GM19025 (cell line): ENCODE data around the gene TBL1Y.
"Not testable (repeated sequence)": the region's sequence is repeated elsewhere in the genome, so short reads cannot be mapped to it uniquely, and the experiment has no call there.

Experiments
- ATAC-seq: cut with Tn5 transposase; IDR thresholded peaks from one replicate; pipeline ENCODE4 v1.9.1; 2021; ENCODE audit warnings: mild to moderate bottlenecking, low read depth, moderate library complexity; ENCODE audit not compliant: unreplicated experiment

TBL1Y gene

DNA sequence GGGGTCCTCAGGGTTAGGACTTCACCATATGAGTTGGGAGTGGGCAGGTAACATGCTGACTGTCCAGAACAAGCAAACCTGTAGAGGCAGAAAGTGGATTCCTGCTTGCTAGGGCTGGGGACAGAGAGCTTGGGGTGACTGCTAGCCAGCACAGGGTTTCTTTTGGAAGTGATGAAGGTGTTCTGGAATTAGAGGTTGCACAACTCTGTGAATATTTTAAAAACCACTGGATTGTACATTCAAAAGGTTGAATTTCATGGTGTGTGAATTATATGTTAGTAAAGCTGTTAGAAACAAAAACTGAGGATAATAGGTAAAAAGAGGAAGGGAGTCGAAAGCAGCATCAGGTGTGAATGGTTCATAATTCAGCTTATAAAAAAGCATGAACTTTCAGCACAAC is 57.7 kb downstream of the TBL1Y start:
- no peak for ATAC-seq

DNA sequence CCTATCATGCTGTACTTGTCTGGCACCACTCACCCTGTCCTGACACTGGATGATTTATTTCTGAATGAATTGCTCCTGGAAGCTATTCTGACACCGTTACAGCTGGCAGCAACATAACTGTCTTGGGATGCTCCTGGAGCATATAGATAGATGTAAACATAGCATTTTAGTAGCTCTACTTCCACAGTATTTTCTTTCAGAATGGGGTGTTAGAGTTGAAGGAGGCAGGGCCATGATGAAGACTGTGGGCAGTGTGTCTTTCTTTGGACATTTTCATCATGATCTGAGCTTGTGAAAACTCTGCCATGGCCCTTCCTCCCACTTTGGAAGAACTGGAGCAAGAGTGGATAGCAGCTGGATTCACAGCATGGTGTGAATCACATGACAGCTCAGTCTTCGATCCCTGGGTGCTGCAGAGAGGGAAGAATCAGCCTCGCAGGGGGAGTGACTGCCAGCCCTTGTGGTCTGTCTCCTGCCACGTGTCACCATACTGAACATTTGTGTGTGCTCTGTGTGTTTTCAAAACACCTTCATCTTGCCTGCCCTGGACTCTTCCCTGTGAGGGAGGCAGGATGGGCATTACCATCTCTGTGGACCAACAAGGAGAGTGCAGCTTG is 61.9 kb downstream of the TBL1Y start:
- no peak for ATAC-seq

DNA sequence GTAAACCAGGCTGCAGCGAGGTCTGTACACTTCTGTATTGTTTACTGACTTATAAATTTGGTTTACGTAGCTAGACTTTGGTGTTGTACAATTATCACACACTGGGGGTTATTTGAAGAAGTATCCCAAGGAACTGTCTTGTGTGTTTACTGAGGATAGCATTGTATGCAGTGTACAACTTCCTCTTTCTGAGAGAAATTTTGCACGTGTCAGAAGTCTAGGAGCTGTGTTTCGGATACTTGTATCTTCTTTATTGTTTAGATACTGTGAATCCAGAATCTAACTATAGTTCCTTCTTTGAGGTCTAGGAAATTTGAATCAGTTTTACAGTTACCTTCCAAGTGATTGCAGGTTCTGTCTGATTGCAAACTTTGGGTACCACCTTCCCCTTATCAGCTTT is 64.5 kb downstream of the TBL1Y start:
- ATAC-seq: no peak

DNA sequence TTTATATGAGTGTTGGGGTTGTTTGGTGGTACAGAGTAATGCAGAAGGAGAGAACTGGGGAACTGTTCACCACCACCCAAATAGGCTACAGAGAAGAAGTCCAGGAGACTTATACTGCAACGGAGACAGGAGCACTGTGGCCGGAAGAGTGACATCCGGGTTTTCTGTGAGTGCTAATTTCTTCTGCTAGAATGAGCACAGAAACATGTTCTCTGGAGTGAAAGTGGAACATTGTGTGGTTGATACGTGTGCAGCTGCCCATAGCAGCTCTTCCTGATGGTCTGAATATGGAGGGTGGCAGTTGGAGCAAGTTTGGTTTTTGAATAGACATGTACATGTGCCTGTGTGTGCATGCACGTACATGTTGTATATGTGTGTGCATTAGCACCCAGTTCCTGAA is 67.3 kb downstream of the TBL1Y start:
- ATAC-seq: no peak

DNA sequence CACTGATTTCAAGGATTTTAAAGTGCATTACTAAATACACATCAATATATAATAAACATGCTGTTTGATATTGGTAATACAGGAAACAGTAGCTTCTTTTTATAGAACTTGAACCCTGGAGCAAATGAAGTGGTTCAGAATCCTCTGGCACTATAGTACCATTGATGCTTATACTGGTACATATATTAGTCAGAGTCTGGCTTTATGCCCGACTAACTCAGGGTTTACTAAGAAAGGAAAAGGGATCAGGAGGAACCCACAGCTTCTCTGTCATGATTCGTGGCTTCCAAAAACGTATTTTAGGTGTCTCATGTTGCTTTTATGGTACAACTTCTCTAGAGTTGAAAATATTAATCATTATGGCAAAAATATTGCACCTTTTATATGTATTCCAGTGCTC is 72.7 kb downstream of the TBL1Y start:
- no peak for ATAC-seq

DNA sequence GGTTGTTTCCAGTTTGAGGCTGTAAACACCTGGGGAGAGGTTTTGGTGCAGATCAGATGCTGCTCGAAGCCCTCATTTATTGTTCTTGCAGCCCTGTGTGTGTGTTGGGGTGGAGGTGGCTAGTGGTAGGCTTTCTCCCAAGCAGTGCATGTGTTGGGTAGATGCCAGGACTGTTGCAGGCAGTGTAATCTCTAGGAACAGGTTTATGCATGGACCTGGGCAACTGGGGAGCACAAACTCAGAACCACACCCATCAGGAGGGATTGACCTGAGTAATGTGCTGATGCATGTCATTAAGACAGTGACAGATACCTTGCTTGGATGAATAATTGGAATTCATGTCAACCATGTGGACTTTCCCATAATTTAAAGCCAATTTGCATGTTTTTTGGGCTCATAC is 77.3 kb downstream of the TBL1Y start:
- ATAC-seq: no peak

DNA sequence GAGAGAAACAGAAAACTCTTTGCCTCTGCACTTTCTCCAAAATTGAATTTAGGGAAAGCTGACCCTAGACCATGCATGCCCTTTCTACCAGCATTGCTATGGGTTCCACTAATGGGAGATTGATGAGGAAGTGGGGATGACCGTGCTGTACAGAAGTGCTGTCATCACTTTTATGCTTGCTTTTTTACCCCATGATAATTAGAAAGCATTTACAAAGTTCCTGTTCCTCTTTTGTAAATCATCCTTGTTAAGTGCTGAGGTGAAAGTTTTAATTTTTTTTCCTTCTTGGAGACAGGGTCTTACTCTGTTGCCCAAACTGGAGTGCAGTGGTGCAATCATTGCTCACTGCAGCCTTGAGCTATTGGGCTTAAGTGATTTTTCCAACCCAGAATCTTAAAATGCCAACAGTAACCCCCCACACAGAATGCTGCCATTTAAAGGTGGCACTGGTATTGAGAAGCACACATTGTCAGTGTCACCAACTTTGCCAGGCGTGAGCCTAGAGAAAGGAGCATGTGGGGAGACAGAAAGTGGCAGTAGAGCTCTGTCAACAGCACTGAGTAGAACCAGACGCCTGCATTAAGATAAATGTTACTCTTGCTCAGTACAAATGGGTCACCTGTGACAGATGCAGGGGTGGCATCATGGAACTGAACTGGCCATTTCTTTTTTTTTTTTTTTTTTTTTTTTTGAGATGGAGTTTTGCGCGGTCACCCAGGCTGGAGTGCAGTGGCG is 79.6 kb downstream of the TBL1Y start:
- no peak for ATAC-seq

DNA sequence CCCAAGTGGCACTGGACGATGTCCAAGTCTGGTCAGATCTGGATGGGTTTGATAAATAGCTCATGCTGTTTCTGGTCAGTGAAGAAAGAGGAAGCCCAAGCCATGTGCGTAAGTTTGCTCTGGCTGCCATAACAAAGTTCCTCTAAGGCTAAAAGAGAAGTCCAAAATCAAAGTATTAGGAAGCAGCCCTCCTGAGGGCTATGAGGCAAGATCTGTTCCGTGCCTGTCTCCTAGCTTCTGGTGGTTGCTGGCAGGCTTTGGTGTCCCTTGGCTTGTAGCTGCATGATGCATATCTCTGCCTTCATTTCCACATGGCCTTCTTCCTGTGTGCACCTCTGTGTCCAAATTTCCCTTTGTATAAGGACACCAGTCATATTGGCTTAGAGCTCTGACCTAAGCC is 81.5 kb downstream of the TBL1Y start:
- no peak for ATAC-seq

DNA sequence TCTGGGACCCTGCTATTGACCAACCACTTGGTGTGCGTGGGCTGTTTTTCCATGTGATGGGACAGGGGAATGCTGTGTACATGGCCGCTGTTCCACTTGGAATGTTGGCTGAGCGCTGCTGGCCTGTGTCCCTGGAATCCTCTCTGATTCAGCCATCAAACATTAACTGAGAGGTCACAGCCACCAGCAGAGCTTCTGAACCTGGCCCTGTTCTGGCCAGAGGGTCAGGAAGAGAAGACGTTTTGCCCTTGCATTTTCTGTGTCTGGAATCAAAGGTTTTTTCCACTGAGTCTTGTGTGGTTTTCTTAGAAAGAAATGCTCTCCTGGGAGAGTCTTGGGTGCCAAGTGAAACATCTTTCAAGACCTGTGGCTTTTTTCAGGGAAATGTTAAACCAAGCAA is 85.5 kb downstream of the TBL1Y start:
- ATAC-seq: no peak

DNA sequence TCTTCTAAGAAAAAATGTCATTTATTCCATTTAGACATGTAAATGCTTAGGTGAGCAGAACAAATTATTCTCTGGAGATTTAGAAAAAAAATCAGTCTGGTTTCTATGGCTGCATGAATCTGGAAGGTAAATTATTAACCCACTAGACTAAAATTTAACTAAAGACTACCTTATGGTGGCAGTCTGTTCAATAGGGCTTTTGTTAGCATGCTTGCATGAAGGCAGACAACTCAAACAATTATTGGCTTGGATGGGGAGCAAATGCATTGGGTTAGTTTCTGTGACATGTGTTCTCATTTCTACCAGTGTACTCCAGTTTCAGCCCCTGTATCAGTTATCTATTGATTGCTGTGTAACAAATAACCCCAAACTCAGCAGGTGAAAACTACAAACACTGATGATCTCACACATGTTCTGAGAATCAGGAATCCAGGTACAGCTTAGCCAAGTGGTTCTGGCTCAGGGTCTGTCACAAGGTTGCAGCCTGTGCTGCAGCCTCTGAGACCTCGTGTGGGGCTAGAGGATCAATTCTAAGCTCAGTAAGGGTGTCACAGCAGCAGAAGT is 87.1 kb downstream of the TBL1Y start:
- no peak for ATAC-seq

DNA sequence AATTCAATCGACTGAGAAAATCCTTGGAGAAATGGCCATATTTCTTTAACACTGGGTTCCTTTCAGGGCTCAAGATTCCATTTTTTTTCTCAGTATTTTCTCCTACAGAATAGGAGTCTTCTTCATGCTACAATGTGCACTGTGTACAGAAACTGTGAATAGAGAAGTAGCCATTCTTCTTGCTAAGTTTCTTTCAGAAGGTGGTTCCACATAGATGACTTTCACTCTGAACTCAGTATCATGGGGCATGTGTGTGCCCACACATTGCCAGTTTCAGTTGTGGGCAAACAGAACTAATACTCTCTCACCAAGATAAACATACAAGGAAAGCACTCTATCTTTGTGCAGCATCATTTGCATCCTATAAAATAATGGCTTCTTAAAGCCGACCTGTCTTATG is 89.4 kb downstream of the TBL1Y start:
- peak; percentile 49 for ATAC-seq

DNA sequence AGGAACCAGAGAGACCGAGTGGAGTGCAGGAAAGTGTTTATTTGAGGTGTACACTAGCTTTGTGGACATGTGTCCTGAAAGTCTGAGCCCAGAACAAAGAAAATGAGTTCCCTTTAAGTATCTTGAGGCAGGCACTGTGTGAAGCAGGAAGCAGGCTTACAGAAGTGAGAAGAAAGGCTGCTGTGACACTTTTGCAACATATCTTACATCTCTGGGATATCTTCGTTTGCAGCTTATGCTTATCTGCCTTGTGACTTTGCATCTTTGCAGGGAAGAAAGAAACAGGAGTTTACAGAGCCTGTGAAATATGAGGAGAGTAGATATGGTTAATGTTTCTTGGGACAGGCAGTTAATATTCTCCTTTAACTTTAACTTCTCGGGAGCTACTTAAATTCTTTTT is 92.1 kb downstream of the TBL1Y start:
- ATAC-seq: no peak

DNA sequence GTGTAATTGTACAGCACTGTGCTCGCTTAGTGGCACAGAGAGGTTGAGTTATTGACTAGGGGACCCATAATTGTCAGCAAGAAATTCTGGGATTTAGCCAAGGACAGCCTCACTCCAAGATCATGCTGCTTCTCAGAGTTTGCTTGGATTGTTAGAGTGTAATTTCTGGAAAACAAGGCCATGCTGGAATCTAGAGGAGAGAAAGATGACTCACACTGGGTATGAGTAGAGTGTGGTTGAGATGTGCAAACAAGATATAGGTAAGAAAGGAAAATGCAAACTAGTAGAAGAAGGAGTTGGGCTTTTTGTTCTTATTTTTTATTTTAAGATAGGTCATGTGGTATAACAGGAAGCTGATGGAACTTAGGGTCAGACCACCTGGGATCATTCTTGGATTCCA is 97.4 kb downstream of the TBL1Y start:
- no peak for ATAC-seq

DNA sequence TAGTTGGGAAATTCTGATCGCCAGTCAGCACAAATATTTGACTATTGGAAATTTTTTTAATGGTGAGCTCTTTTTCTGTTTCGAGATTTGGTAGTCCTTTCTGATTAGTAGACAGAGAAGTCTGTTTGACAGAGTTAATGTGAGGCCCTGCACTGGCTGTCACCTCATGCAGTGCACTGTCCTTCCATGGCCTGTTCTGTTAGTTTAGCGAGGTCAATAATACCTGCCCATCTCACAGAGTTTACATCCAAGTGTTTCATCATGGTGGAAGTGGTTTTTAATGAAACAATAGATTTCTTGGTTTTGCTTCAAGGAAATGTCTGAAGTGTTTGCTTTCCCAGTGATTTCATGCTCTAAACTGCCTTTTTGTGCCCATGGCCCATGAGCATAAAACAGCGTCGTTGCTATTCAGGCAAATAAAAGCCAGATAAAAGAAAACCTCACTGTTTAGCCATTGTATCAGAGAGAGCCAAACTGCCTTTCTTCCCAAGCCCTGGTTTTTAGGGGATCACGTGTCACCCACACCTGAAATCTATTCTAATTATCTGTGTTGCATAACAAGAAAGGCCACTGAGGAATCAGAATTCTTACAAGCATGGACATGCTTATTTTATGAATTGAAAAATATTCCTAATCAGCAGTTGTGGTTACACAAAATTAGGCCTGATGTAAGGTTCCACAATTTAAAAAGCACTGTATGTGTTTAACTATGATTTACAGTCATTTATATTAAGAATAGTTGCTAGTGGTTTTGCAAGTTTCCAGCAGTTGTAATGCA is 98.3 kb downstream of the TBL1Y start:
- no peak for ATAC-seq

DNA sequence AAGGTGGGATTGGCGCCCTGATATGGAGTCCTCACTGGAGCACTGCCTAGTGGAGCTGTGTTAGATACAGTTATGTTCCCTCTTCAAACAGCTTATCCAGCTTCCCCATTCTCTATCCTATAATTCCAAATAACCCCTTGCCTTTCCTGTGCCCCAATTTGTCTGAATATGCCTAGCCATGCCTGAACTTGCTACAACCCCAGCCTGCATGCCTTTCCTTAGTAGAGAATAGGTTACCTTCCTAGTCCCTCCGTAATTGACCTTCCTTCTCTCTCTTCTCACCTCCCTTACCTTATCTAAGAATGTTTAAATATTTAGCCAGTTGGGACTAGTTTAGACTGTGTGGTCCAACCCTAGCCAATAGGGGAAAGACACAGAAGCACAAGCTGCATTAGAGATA is 102.6 kb downstream of the TBL1Y start:
- no peak for ATAC-seq

DNA sequence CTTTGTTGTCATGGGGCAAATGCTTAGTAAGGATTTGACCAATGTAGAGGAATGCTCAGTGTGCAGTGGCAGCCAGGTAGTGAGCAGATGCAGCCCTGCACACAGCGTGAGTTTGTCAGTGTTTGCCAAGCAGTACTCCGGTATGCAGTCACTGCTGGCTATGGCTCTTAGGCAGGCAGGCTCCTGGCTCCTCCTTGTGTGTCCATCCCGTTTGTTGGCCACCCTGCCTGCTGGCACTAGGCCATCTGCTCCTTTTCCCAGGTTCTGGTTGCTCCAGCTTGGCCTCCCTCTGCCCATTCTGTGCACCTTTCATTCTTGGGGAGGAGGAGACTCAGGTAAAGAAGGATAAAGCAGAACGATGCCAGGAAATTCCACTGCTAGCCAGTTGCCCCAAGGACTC is 106.0 kb downstream of the TBL1Y start:
- ATAC-seq: no peak

DNA sequence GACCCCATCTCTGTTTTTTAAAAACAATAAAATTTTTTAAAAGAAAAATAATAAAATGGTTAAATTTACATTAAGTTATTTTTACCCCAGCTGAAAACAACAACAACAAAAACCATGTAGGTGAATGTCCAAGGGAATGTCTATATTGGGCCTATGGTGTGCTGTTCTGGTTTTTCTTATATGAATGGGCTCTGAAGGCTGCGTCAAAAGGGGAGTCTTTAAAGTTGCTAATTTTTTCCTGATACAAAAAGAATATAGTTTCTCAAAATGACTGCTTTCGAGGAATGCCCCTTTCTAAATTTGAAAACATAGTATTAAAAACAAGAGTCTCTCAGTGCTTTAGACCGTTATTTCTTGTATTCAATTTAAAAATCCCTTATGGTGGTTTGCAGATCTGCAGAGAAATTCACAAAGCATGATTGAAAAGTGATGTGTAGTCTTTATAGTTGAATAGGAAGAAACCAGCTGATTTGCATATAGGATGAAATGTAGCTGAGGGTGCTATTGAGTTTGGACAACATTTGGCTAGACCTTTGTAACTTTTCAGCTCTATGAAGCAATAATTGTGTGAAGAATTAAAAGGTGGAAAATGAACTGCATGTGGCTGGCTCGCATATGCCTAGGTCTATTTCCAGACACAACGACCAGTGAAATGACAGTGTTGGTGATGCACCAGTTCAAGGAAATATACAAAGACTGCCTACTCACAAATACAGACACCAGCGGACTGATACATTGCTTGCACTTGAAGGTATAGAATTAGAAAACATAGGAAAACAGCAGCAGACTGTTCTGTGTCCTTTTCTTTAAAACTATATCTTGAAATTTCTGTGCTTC is 107.0 kb downstream of the TBL1Y start:
- peak; percentile 39 for ATAC-seq

DNA sequence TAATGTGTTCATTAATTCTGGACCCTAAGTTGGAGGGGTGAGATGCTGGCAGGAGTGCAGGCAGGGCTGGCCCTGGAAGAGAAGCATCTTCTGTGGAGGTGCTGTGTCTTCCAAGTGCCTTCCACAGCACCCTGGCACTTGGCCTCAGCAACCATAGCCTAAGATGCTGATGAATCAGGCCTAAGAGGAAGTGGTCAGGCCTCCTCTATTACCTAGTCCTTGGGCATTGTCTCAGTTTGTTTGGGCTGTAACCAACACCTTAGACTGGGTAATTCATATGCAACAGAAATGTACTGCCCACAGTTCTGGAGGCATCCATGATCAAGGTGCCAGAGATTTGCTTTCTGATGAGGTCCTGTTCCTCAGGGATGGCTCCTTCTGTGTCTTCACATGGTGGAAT is 128.5 kb downstream of the TBL1Y start:
- no peak for ATAC-seq

DNA sequence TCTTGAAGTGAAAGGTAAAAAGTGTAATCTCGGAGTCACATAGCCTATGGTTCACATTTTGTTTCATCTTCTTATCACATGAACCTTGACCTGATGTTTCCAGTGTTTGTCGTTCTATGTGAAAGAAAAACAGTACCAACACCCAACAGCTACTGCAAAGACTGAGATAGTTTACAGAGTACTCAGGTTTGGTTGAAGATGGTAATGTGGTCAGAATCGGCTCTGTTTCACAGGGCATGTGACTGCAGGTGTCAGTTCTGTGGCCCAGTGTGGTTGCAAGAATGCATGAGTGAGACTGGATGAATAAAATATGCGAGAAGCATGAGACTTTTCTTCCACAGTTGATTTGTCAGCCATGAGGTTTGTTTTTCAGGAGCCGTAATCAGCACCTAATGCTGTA is 130.2 kb downstream of the TBL1Y start:
- no peak for ATAC-seq

DNA sequence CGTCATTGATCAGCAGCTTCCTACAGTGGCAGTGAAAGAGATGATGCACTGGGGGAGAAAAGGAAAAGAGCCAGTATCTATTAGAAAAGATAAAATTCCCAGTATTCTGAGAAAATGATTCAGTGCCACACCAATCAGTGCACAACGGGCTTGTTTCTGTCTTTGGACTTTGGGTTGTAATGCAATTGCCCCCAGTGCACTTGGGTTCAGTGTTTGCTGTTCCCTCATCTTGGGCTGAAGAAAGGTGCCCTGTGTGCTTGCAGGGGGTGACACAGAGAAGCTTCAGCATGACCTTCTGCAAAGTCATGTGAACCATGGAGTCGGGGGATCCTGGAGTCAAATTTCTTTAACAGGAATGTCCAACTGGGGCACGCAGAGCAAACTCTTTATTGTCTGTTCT is 131.5 kb downstream of the TBL1Y start:
- ATAC-seq: no peak

DNA sequence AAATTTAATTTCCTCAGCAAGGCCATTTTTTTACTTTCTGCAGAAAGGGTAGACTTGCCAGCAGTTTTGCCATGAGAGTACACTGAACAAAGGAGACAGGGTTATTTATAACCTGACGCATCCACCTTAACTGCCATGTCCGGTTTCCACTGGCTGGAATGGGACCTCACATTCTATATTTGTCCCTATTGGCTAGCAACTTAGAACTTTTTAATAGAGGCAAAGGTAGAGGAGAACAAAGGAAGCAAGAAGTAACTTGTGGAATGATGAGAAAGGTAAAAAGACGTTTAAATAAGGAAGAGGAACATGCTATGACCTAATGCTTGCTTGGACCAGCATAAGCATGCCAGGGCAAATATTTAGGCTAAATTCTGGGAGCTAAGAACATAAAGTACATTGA is 142.0 kb downstream of the TBL1Y start:
- not testable (repeated sequence) for ATAC-seq
